ENCODE measurements around the gene CLK1. TPM values are rescaled to one million over a fixed set of nuclear protein-coding genes. Genes with fewer than 3 reads are reported as not detected.

CLK1 gene
- total RNA-seq, 2 experiments from 2014 or later: 74.9 to 104 TPM

GRCh38 chr2:200829258-200829655, 35.2 kb downstream of the CLK1 start:
- Histone ChIP-seq H2AFZ (ENCODE audit: low read length) (no peak overlapping the region), H3K79me2 (ENCODE audit: insufficient read depth, low read depth, low read length) (no peaks in the 10 kb centered on the region), H3K27ac (ENCODE audit: low read depth, low read length, poor library complexity, severe bottlenecking) (no peak overlapping the region), H3K9me2 (ENCODE audit: insufficient read depth, low read length) (no peaks in the 10 kb centered on the region), H4K20me1 (ENCODE audit: insufficient read depth, low read length) (no peaks in the 10 kb centered on the region), H3K36me3 (ENCODE audit: insufficient read depth, low read length) (peaks cover 23% of the 10 kb centered on the region), H3K4me2 (ENCODE audit: low read length) (no peak overlapping the region), H3K9me3 (ENCODE audit: low read length) (no peaks in the 10 kb centered on the region), H3K4me1 (ENCODE audit: insufficient read depth, low read length, poor library complexity, severe bottlenecking) (no peaks in the 10 kb centered on the region), H3K4me3 (ENCODE audit: low read depth, low read length, poor library complexity, severe bottlenecking) (no peak overlapping the region)
- ChIA-PET POLR2A (interaction anchor here (0.6 to 1.7 kb wide), 2 partner anchors 14 to 1423 kb away, joined by 3 to 6 read pairs; no protein-coding TSS in a partner anchor), CTCF (ENCODE audit: unreplicated experiment) (no interaction called here)
- BruUV-seq (replicated peaks): no TSS peak
- intact Hi-C loops (cut with micrococcal nuclease; ENCODE audit: unreplicated experiment): no loop called here
- DNase-seq (ENCODE audit: low spot score): no peak
- TF ChIP-seq, protein P1, sequence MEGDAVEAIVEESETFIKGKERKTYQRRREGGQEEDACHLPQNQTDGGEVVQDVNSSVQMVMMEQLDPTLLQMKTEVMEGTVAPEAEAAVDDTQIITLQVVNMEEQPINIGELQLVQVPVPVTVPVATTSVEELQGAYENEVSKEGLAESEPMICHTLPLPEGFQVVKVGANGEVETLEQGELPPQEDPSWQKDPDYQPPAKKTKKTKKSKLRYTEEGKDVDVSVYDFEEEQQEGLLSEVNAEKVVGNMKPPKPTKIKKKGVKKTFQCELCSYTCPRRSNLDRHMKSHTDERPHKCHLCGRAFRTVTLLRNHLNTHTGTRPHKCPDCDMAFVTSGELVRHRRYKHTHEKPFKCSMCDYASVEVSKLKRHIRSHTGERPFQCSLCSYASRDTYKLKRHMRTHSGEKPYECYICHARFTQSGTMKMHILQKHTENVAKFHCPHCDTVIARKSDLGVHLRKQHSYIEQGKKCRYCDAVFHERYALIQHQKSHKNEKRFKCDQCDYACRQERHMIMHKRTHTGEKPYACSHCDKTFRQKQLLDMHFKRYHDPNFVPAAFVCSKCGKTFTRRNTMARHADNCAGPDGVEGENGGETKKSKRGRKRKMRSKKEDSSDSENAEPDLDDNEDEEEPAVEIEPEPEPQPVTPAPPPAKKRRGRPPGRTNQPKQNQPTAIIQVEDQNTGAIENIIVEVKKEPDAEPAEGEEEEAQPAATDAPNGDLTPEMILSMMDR (conservative IDR thresholded peaks at IDR 0.05; ENCODE audit: low read length): no peak
- no peak for TF ChIP-seq EZH2phosphoT487 (IDR thresholded peaks at IDR 0.05; ENCODE audit: borderline replicate concordance, low read depth, low read length)

GRCh38 chr2:200828572-200829257, 35.7 kb downstream of the CLK1 start:
- H3K4me3 ChIP-seq (ENCODE audit: low read depth, low read length, poor library complexity, severe bottlenecking): no peak overlapping the region
- H3K9me2 ChIP-seq (ENCODE audit: insufficient read depth, low read length): no peaks in the 10 kb centered on the region
- TF ChIP-seq, protein P1 (conservative IDR thresholded peaks at IDR 0.05; ENCODE audit: low read length): no peak
- no peak for TF ChIP-seq EZH2phosphoT487 (IDR thresholded peaks at IDR 0.05; ENCODE audit: borderline replicate concordance, low read depth, low read length)
- H4K20me1 ChIP-seq (ENCODE audit: insufficient read depth, low read length): no peaks in the 10 kb centered on the region
- no peaks in the 10 kb centered on the region for H3K9me3 ChIP-seq (ENCODE audit: low read length)
- H3K4me1 ChIP-seq (ENCODE audit: insufficient read depth, low read length, poor library complexity, severe bottlenecking): no peaks in the 10 kb centered on the region
- H3K79me2 ChIP-seq (ENCODE audit: insufficient read depth, low read depth, low read length): no peaks in the 10 kb centered on the region
- H3K27ac ChIP-seq (ENCODE audit: low read depth, low read length, poor library complexity, severe bottlenecking): no peak overlapping the region
- no peak overlapping the region for H3K4me2 ChIP-seq (ENCODE audit: low read length)
- DNase-seq (ENCODE audit: low spot score): no peak
- BruUV-seq (replicated peaks): no TSS peak
- CTCF ChIA-PET (ENCODE audit: unreplicated experiment): interaction anchor here (1.0 kb wide), 1 partner anchor 17 kb away, joined by 5 read pairs; no protein-coding TSS in a partner anchor
- POLR2A ChIA-PET: interaction anchor here (0.7 to 1.7 kb wide), 4 partner anchors 13 to 399 kb away, joined by 3 to 6 read pairs (median 3); no protein-coding TSS in a partner anchor
- intact Hi-C loops (cut with micrococcal nuclease; ENCODE audit: unreplicated experiment): no loop called here
- peaks cover 29% of the 10 kb centered on the region for H3K36me3 ChIP-seq (ENCODE audit: insufficient read depth, low read length)
- no peak overlapping the region for H2AFZ ChIP-seq (ENCODE audit: low read length)

GRCh38 chr2:200828104-200828503, 36.4 kb downstream of the CLK1 start:
- no peaks in the 10 kb centered on the region for H3K4me1 ChIP-seq (ENCODE audit: insufficient read depth, low read length, poor library complexity, severe bottlenecking)
- CTCF ChIA-PET (ENCODE audit: unreplicated experiment): interaction anchor here (1.0 kb wide), 1 partner anchor 17 kb away, joined by 5 read pairs; no protein-coding TSS in a partner anchor
- H3K9me2 ChIP-seq (ENCODE audit: insufficient read depth, low read length): no peaks in the 10 kb centered on the region
- no TSS peak for BruUV-seq (replicated peaks)
- H3K9me3 ChIP-seq (ENCODE audit: low read length): no peaks in the 10 kb centered on the region
- no peak overlapping the region for H3K27ac ChIP-seq (ENCODE audit: low read depth, low read length, poor library complexity, severe bottlenecking)
- no peaks in the 10 kb centered on the region for H3K79me2 ChIP-seq (ENCODE audit: insufficient read depth, low read depth, low read length)
- H3K4me3 ChIP-seq (ENCODE audit: low read depth, low read length, poor library complexity, severe bottlenecking): no peak overlapping the region
- intact Hi-C loops (cut with micrococcal nuclease; ENCODE audit: unreplicated experiment): no loop called here
- no peak for TF ChIP-seq EZH2phosphoT487 (IDR thresholded peaks at IDR 0.05; ENCODE audit: borderline replicate concordance, low read depth, low read length)
- TF ChIP-seq, protein P1 (conservative IDR thresholded peaks at IDR 0.05; ENCODE audit: low read length): no peak
- POLR2A ChIA-PET: interaction anchor here (0.7 to 1.7 kb wide), 6 partner anchors 13 to 399 kb away, joined by 3 to 6 read pairs (median 3); partner anchors contain the start of gene CLK1
- peaks cover 31% of the 10 kb centered on the region for H3K36me3 ChIP-seq (ENCODE audit: insufficient read depth, low read length)
- H2AFZ ChIP-seq (ENCODE audit: low read length): no peak overlapping the region
- H3K4me2 ChIP-seq (ENCODE audit: low read length): no peak overlapping the region
- no peaks in the 10 kb centered on the region for H4K20me1 ChIP-seq (ENCODE audit: insufficient read depth, low read length)
- DNase-seq (ENCODE audit: low spot score): no peak
